ENCODE measurements around the gene BCKDK.

DNA sequence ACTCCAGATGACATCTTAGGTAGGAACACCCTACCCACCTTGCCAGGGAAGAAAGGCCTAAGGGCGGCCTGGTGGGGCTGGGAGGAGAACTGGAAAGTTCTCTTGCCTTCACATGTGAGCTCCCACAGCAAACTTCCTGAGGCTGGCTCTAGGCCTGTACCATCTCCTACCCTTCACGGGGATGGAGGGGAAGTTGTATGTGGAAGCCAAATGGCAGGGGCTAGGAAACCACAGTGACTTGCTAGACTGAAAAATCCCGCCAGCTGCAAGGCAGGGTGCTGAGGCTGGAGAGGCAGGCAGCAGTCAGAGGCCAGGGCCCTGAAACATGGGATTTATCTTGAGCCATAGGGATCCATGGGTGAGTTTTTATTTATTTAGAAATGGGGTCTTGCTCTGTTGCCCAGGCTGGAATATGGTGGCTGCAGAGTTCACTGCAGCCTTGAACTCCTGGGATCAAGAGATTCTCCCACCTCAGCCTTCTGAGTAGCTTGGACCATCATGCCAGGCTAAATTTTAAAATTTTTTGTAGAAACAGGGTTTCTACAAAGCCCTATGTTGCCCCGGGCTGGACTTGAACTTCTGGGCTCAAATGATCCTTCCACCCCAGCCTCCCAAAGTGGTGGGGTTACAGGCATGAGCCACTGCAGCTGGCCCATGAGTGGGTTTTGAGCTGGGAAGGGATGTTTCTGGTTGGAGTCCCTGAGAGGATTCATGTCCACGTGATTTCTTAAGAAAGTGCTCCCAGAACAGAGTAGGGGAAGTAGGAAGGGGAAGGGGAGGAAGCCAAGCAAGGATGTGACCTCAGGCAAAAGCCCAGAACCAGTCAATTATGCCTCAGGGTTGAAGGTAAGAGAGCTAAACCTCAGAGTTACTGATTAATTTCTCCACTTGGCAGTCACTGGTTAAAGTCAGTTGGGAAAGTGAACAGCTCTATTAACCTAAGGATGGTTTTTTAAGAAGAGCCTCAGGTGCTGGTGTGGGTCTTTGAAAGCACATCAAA, 5.2 kb downstream of the BCKDK start:
- TF ChIP-seq, protein P1, sequence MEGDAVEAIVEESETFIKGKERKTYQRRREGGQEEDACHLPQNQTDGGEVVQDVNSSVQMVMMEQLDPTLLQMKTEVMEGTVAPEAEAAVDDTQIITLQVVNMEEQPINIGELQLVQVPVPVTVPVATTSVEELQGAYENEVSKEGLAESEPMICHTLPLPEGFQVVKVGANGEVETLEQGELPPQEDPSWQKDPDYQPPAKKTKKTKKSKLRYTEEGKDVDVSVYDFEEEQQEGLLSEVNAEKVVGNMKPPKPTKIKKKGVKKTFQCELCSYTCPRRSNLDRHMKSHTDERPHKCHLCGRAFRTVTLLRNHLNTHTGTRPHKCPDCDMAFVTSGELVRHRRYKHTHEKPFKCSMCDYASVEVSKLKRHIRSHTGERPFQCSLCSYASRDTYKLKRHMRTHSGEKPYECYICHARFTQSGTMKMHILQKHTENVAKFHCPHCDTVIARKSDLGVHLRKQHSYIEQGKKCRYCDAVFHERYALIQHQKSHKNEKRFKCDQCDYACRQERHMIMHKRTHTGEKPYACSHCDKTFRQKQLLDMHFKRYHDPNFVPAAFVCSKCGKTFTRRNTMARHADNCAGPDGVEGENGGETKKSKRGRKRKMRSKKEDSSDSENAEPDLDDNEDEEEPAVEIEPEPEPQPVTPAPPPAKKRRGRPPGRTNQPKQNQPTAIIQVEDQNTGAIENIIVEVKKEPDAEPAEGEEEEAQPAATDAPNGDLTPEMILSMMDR (optimal IDR thresholded peaks at IDR 0.05 in 1 of 3, IDR thresholded peaks at IDR 0.05 in 1 of 3, conservative IDR thresholded peaks at IDR 0.05 in 1 of 3; ENCODE audit: extremely low read depth in 1 of 3, insufficient read depth in 2 of 3, low read length in 3 of 3) = no peak
- TF ChIP-seq EZH2 (IDR thresholded peaks at IDR 0.05; ENCODE audit: low read length) = no peak
